Measurements from ENCODE around the gene PROSER3. TPM values are rescaled to one million over a fixed set of nuclear protein-coding genes. Genes with fewer than 3 reads are reported as not detected.

The PROSER3 gene
- total RNA-seq, 2 donors from 2014 or later, result 7.3 to 14.2 TPM

DNA sequence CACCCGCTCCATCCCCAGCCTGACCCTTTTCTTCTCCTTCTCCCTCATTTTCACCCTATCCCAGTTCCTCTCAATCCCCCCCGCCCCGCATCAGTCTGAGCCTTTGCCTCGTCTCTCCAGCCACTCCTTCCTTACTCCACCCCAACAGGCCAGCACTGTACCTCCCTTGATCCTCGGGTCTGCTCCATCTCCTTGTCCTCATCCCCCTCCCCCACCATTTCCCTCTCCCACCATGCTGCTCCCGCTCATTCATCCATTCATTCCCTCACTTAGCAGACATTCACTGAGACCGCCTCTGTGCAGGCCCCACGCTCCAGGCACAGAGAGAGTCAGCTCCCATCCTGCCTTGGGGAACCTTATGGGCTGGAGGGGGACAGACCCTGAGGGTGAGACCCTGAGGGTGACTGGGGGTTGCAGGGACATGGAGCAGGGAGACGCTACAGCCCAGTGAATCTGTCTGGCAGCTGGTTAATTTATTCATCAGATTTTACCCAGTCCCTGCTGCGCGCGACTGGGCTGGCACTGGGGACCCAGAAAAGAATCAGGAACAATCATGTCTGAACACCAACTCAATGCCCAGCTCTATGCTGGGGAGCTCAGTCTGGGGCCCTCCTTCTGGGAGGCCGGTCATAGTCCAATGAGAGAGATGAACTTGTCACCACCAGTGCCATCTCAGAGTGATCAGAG lies 18.3 kb downstream of the PROSER3 start:
- no peak overlapping the region for H3K27ac ChIP-seq
- WGBS, 2 donors, result 72 to 78% methylated on average over 12 to 13 of the region's 13 CpGs

DNA sequence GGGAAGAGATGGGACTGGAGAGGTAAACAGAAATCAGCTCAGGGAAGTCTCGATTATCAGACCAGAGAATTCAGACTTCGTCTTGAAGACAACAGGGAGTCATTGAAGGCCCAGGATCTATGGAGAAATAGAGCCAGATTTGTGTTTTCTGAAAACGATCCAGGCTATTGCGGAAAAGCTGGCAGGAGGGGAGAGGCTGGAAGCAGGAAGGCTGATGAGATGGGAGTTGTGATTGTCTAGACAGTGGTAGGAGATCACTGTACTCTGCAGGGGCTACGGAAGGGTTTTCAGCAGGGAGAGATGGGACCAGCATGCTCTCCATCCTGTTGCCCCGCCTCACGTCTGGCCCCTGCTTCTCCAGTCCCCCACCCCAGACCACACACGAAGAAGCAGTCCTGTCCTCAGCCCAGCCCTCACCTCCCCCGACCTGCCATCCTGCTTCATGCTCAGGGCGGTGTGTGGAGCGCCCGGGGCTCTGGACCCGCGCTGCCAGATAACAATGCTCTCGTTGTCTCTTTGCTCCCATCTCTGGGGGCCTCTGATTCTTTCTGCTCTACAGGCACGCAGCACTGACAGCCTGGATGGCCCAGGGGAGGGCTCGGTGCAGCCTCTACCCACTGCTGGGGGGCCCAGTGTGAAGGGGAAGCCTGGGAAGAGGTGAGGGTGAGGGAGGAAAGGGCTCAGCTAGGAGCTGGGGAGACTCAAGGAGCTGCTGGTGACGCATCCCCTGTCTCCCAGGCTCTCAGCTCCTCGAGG lies 19.3 kb downstream of the PROSER3 start:
- no peaks in the 10 kb centered on the region for H3K36me3 ChIP-seq (replicated peaks in 1 of 2; ENCODE audit: insufficient read depth in 1 of 2, low read depth in 2 of 2)
- peaks cover 14% of the 10 kb centered on the region for H3K4me1 ChIP-seq
- no peaks in the 10 kb centered on the region for H3K27me3 ChIP-seq
- no peak for TF ChIP-seq POLR2A (IDR thresholded peaks at IDR 0.05)
- TF ChIP-seq, protein P1, sequence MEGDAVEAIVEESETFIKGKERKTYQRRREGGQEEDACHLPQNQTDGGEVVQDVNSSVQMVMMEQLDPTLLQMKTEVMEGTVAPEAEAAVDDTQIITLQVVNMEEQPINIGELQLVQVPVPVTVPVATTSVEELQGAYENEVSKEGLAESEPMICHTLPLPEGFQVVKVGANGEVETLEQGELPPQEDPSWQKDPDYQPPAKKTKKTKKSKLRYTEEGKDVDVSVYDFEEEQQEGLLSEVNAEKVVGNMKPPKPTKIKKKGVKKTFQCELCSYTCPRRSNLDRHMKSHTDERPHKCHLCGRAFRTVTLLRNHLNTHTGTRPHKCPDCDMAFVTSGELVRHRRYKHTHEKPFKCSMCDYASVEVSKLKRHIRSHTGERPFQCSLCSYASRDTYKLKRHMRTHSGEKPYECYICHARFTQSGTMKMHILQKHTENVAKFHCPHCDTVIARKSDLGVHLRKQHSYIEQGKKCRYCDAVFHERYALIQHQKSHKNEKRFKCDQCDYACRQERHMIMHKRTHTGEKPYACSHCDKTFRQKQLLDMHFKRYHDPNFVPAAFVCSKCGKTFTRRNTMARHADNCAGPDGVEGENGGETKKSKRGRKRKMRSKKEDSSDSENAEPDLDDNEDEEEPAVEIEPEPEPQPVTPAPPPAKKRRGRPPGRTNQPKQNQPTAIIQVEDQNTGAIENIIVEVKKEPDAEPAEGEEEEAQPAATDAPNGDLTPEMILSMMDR (IDR thresholded peaks at IDR 0.05), result no peak
- no peak for DNase-seq
- no peak overlapping the region for H3K4me3 ChIP-seq
- no peak for ATAC-seq
- H3K27ac ChIP-seq, result no peak overlapping the region
- no peaks in the 10 kb centered on the region for H3K9me3 ChIP-seq
- intact Hi-C loops (cut with DNase I), result no loop called here
- 77 to 80% methylated on average over 17 to 19 of the region's 19 CpGs for WGBS, 2 donors

More for the DNA sequence above, 18.3 kb downstream of the PROSER3 start:
- ATAC-seq (no peak), DNase-seq (no peak)
- H3K9me3 ChIP-seq, result no peaks in the 10 kb centered on the region
- H3K36me3 ChIP-seq (replicated peaks in 1 of 2; ENCODE audit: insufficient read depth in 1 of 2, low read depth in 2 of 2), result no peaks in the 10 kb centered on the region
- no peaks in the 10 kb centered on the region for H3K27me3 ChIP-seq
- peaks cover 14% of the 10 kb centered on the region for H3K4me1 ChIP-seq
- intact Hi-C loops (cut with DNase I), result no loop called here
- H3K4me3 ChIP-seq, result no peak overlapping the region
- no peak for TF ChIP-seq POLR2A (IDR thresholded peaks at IDR 0.05)
- TF ChIP-seq, protein P1 (IDR thresholded peaks at IDR 0.05), result no peak

DNA sequence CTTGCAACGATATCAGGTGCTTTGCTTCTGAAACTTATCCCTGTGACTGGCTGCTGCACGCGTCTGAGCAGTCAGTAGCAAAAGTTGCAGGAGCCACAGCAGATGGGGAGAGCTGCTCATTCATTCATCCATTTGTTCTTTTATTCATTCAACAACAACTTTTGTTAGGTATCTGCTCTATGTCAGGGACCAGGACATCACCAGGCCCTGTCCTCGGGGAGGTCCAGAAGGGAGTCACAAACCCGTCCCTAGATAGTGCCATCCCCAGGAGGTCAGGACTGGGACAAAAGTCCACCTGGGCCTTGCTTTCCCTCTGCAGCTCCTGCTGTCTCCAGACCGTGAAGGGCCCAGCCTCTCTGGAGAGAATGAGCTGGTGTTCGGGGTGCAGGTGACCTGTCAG lies 20.0 kb downstream of the PROSER3 start:
- TF ChIP-seq, protein P1 (IDR thresholded peaks at IDR 0.05), result no peak
- TF ChIP-seq POLR2A (IDR thresholded peaks at IDR 0.05), result no peak
- no peaks in the 10 kb centered on the region for H3K9me3 ChIP-seq
- no peaks in the 10 kb centered on the region for H3K36me3 ChIP-seq (replicated peaks in 1 of 2; ENCODE audit: insufficient read depth in 1 of 2, low read depth in 2 of 2)
- ATAC-seq, result no peak
- DNase-seq, result no peak
- intact Hi-C loops (cut with DNase I), result no loop called here
- H3K27ac ChIP-seq, result no peak overlapping the region
- H3K4me1 ChIP-seq, result peaks cover 14% of the 10 kb centered on the region
- WGBS, 2 donors, result 68 to 89% methylated on average over 5 of the region's 7 CpGs
- H3K4me3 ChIP-seq, result no peak overlapping the region
- H3K27me3 ChIP-seq, result no peaks in the 10 kb centered on the region

DNA sequence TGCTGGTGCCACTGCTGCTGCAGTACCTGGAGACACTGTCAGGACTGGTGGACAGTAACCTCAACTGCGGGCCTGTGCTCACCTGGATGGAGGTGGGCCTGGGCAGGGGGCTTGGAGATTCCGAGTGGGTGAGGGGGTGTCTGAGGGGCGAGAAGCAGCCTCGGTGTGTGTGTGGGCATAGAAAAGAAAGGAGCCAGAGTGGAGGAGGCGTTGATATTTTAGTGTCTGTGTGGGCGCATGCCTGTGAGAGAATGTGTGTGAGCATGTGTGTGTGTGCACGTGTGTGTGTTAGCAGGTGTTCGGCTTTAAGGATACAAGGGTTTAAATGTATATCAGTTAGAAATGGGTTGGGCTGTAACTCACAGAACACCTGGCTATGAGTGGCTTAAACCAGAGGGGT lies 21.1 kb downstream of the PROSER3 start:
- Histone ChIP-seq H3K4me3 (no peak overlapping the region), H3K27ac (no peak overlapping the region), H3K9me3 (no peaks in the 10 kb centered on the region), H3K4me1 (peaks cover 14% of the 10 kb centered on the region), H3K27me3 (no peaks in the 10 kb centered on the region), H3K36me3 (replicated peaks in 1 of 2; ENCODE audit: insufficient read depth in 1 of 2, low read depth in 2 of 2) (no peaks in the 10 kb centered on the region)
- intact Hi-C loops (cut with DNase I), result no loop called here
- no peak for TF ChIP-seq POLR2A (IDR thresholded peaks at IDR 0.05)
- TF ChIP-seq, protein P1 (IDR thresholded peaks at IDR 0.05), result no peak
- DNase-seq (no peak), ATAC-seq (no peak)
- 87 to 90% methylated on average over 8 of the region's 8 CpGs for WGBS, 2 donors

Measured in body of pancreas (tissue), 4 donors.